ENCODE results near the gene CC2D1A. TPM values are rescaled to one million over a fixed set of nuclear protein-coding genes. Genes with fewer than 3 reads are reported as not detected.

CC2D1A gene
- total and polyA plus RNA-seq, 2 experiments from 2014 or later, result 23.1 to 39.7 TPM

DNA sequence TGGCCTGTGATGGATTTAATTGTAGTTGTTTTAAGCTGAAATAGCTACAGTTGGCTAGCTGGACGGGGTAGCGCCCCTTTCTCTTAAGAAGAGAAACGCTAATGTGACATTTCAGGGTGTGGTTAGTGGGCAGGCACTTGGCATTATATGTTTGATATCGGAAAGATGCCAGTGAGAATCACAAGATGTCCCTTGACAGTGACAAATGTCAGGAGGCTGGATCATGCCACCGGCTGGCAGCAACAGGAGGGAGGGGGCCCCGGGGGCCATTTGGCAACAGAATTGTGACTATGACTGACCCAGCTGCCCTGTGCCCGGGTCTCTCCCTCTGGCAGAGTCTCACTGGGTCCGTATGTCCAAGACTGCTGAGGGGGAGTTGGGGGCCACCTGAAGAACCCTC, 51.0 kb downstream of the CC2D1A start:
- Histone ChIP-seq H3F3A (replicated peaks; ENCODE audit: low read depth) (0 out of 2 replicates have a peak, but pooled peaks cover 5% of the 10 kb centered on the region), H2AFZ (no peak overlapping the region), H3K27ac (ENCODE audit: low read depth) (no peak overlapping the region), H3K36me3 (ENCODE audit: insufficient read depth) (peaks cover 13% of the 10 kb centered on the region; the same call in 1 of the 2 replicates), H3K27me3 (ENCODE audit: insufficient read depth) (no peaks in the 10 kb centered on the region), H3K4me3 (no peak overlapping the region), H3K79me2 (replicated peaks; ENCODE audit: insufficient read depth) (peaks cover 17% of the 10 kb centered on the region), H4K20me1 (replicated peaks; ENCODE audit: insufficient read depth) (peaks cover 17% of the 10 kb centered on the region), H3K9me2 (ENCODE audit: insufficient read depth) (no peaks in the 10 kb centered on the region), H3K4me2 (no peak overlapping the region), H3K4me1 (ENCODE audit: insufficient read depth) (peaks cover 8% of the 10 kb centered on the region; the same call in 1 of the 2 replicates)
- ATAC-seq (no peak), DNase-seq (ENCODE audit: low spot score) (no peak)
- Mint-ChIP-seq H3K4me3 (no peak overlapping the region; the same call in 2 of the 3 replicates), H3K27me3 (ENCODE audit: insufficient read depth, low read depth, poor library complexity) (peaks cover 6% of the 10 kb centered on the region), H3K36me3 (ENCODE audit: low read depth) (peaks cover 53% of the 10 kb centered on the region), H3K27ac (no peak overlapping the region), H3K4me1 (peaks cover 14% of the 10 kb centered on the region), H3K9me3 (no peaks in the 10 kb centered on the region)
- TF ChIP-seq, protein P1, sequence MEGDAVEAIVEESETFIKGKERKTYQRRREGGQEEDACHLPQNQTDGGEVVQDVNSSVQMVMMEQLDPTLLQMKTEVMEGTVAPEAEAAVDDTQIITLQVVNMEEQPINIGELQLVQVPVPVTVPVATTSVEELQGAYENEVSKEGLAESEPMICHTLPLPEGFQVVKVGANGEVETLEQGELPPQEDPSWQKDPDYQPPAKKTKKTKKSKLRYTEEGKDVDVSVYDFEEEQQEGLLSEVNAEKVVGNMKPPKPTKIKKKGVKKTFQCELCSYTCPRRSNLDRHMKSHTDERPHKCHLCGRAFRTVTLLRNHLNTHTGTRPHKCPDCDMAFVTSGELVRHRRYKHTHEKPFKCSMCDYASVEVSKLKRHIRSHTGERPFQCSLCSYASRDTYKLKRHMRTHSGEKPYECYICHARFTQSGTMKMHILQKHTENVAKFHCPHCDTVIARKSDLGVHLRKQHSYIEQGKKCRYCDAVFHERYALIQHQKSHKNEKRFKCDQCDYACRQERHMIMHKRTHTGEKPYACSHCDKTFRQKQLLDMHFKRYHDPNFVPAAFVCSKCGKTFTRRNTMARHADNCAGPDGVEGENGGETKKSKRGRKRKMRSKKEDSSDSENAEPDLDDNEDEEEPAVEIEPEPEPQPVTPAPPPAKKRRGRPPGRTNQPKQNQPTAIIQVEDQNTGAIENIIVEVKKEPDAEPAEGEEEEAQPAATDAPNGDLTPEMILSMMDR (conservative IDR thresholded peaks at IDR 0.05; ENCODE audit: low read depth in 2 of 2), result no peak
- TF ChIP-seq STAT1 (IDR thresholded peaks at IDR 0.05; ENCODE audit: unreplicated experiment) (no peak), ZNF114 (CRISPR knock-in tag; IDR thresholded peaks at IDR 0.05) (no peak), EZH2phosphoT487 (IDR thresholded peaks at IDR 0.05; ENCODE audit: unreplicated experiment) (no peak), POLR2AphosphoS5 (IDR thresholded peaks at IDR 0.05; ENCODE audit: low read depth) (no peak), NANOG (IDR thresholded peaks at IDR 0.05; ENCODE audit: borderline replicate concordance) (no peak), ZNF331 (CRISPR knock-in tag; IDR thresholded peaks at IDR 0.05; ENCODE audit: low read depth) (no peak), EZH2 (IDR thresholded peaks at IDR 0.05; ENCODE audit: low read depth, unreplicated experiment) (no peak), JUNB (IDR thresholded peaks at IDR 0.05; ENCODE audit: unreplicated experiment) (no peak)
- TF ChIP-seq, protein P2, sequence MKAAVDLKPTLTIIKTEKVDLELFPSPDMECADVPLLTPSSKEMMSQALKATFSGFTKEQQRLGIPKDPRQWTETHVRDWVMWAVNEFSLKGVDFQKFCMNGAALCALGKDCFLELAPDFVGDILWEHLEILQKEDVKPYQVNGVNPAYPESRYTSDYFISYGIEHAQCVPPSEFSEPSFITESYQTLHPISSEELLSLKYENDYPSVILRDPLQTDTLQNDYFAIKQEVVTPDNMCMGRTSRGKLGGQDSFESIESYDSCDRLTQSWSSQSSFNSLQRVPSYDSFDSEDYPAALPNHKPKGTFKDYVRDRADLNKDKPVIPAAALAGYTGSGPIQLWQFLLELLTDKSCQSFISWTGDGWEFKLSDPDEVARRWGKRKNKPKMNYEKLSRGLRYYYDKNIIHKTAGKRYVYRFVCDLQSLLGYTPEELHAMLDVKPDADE (IDR thresholded peaks at IDR 0.05), result no peak
- TF ChIP-seq, protein P3, sequence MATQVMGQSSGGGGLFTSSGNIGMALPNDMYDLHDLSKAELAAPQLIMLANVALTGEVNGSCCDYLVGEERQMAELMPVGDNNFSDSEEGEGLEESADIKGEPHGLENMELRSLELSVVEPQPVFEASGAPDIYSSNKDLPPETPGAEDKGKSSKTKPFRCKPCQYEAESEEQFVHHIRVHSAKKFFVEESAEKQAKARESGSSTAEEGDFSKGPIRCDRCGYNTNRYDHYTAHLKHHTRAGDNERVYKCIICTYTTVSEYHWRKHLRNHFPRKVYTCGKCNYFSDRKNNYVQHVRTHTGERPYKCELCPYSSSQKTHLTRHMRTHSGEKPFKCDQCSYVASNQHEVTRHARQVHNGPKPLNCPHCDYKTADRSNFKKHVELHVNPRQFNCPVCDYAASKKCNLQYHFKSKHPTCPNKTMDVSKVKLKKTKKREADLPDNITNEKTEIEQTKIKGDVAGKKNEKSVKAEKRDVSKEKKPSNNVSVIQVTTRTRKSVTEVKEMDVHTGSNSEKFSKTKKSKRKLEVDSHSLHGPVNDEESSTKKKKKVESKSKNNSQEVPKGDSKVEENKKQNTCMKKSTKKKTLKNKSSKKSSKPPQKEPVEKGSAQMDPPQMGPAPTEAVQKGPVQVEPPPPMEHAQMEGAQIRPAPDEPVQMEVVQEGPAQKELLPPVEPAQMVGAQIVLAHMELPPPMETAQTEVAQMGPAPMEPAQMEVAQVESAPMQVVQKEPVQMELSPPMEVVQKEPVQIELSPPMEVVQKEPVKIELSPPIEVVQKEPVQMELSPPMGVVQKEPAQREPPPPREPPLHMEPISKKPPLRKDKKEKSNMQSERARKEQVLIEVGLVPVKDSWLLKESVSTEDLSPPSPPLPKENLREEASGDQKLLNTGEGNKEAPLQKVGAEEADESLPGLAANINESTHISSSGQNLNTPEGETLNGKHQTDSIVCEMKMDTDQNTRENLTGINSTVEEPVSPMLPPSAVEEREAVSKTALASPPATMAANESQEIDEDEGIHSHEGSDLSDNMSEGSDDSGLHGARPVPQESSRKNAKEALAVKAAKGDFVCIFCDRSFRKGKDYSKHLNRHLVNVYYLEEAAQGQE (IDR thresholded peaks at IDR 0.05; ENCODE audit: unreplicated experiment), result no peak
